ENCODE measurements around the gene MAZ. TPM values are rescaled to one million over a fixed set of nuclear protein-coding genes. Genes with fewer than 3 reads are reported as not detected.
A peak's percentile ranks its signal among the peaks of the same experiment; 100 is the strongest.

MAZ gene
- total and polyA plus RNA-seq, 2 of the 13 experiments (the other 11 are each of a cell fraction or from before 2014, with no cell fraction given), result 203 to 277 TPM

DNA sequence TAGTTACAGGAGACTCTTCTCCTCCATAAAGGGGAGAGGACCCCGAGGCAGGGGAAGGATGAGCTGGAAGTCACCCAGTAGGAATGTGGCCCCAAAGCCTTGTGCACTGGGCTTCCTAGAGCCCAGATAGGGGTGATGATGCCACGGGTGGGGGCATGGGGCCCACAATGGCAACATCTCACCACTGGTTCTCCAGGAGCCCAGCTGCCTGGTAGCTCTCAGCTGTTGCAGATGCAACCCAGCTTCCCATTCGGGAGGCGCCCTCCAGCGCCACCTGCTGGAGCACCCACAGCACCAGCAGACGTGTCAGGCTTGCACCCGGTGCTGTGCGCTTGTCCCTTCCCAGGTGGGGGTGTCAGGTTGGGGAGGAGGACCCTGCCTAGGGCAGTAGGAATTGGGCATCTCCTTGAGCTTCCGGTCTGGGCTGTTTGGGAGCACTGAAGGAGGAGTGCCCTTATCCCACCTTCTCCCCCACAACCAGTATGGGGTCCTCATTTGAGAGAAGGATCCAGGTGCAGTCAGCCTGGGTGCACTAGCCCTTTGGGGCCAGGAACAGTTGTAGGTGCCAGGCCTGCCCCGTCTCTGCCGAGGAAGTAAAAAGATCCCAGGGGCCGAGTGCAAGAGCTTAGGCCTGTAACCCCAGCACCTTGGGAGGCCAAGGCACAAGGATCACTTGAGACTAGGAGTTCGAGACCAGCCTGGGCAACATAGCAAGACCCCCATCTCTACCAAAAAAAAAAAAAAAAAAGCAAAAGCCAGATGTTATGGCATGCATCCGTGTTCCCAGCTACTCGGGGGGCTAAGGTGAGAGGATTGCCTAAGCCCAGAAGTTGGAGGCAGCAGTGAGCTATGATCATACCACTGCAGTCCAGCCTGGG lies 42.3 kb downstream of the MAZ start (continued):
- TF ChIP-seq, protein P1, sequence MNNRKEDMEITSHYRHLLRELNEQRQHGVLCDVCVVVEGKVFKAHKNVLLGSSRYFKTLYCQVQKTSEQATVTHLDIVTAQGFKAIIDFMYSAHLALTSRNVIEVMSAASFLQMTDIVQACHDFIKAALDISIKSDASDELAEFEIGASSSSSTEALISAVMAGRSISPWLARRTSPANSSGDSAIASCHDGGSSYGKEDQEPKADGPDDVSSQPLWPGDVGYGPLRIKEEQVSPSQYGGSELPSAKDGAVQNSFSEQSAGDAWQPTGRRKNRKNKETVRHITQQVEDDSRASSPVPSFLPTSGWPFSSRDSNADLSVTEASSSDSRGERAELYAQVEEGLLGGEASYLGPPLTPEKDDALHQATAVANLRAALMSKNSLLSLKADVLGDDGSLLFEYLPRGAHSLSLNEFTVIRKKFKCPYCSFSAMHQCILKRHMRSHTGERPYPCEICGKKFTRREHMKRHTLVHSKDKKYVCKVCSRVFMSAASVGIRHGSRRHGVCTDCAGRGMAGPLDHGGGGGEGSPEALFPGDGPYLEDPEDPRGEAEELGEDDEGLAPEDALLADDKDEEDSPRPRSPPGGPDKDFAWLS (CRISPR knock-in tag; IDR thresholded peaks at IDR 0.05; ENCODE audit: borderline replicate concordance), result no peak
- TF ChIP-seq, protein P2, sequence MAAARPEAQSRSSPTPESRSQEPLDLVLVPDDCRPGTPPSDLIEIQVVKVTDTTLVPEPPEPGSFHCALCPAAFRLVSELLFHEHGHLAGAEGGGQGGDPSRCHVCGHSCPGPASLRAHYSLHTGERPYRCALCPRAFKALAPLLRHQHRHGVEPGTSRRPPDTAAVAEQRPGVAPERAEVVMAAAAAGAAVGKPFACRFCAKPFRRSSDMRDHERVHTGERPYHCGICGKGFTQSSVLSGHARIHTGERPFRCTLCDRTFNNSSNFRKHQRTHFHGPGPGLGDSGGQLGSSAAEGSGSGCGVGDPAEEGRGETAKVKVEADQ (CRISPR knock-in tag; IDR thresholded peaks at IDR 0.05; ENCODE audit: borderline replicate concordance), result no peak
- TF ChIP-seq, protein P3, sequence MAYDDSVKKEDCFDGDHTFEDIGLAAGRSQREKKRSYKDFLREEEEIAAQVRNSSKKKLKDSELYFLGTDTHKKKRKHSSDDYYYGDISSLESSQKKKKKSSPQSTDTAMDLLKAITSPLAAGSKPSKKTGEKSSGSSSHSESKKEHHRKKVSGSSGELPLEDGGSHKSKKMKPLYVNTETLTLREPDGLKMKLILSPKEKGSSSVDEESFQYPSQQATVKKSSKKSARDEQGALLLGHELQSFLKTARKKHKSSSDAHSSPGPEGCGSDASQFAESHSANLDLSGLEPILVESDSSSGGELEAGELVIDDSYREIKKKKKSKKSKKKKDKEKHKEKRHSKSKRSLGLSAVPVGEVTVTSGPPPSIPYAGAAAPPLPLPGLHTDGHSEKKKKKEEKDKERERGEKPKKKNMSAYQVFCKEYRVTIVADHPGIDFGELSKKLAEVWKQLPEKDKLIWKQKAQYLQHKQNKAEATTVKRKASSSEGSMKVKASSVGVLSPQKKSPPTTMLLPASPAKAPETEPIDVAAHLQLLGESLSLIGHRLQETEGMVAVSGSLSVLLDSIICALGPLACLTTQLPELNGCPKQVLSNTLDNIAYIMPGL (CRISPR knock-in tag; IDR thresholded peaks at IDR 0.05; ENCODE audit: borderline replicate concordance in 1 of 2, low read depth in 1 of 2), result peak; percentile 73 to 90; a peak in 3 of 4 replicates
- no peak for TF ChIP-seq ZNF546 (CRISPR knock-in tag; conservative IDR thresholded peaks at IDR 0.05)
- TF ChIP-seq ZNF101 (CRISPR knock-in tag; IDR thresholded peaks at IDR 0.05; ENCODE audit: borderline replicate concordance, low read depth), result no peak
- no peak for TF ChIP-seq ZNF160 (CRISPR knock-in tag; IDR thresholded peaks at IDR 0.05)
- no peak for TF ChIP-seq REL (CRISPR knock-in tag; conservative IDR thresholded peaks at IDR 0.05)
- 0 out of 2 replicates have a peak, but pooled peaks have one; percentile 54 for TF ChIP-seq HDAC1 (CRISPR knock-in tag; IDR thresholded peaks at IDR 0.05)
- TF ChIP-seq, protein P4, sequence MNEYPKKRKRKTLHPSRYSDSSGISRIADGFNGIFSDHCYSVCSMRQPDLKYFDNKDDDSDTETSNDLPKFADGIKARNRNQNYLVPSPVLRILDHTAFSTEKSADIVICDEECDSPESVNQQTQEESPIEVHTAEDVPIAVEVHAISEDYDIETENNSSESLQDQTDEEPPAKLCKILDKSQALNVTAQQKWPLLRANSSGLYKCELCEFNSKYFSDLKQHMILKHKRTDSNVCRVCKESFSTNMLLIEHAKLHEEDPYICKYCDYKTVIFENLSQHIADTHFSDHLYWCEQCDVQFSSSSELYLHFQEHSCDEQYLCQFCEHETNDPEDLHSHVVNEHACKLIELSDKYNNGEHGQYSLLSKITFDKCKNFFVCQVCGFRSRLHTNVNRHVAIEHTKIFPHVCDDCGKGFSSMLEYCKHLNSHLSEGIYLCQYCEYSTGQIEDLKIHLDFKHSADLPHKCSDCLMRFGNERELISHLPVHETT (CRISPR knock-in tag; conservative IDR thresholded peaks at IDR 0.05), result no peak
- TF ChIP-seq TCF12 (IDR thresholded peaks at IDR 0.05), result no peak
- no peak for TF ChIP-seq TCF12 (CRISPR knock-in tag; IDR thresholded peaks at IDR 0.05)
- TF ChIP-seq, protein P5, sequence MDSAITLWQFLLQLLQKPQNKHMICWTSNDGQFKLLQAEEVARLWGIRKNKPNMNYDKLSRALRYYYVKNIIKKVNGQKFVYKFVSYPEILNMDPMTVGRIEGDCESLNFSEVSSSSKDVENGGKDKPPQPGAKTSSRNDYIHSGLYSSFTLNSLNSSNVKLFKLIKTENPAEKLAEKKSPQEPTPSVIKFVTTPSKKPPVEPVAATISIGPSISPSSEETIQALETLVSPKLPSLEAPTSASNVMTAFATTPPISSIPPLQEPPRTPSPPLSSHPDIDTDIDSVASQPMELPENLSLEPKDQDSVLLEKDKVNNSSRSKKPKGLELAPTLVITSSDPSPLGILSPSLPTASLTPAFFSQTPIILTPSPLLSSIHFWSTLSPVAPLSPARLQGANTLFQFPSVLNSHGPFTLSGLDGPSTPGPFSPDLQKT (CRISPR knock-in tag; IDR thresholded peaks at IDR 0.05; ENCODE audit: borderline replicate concordance), result no peak
- peak; percentile 67; the same call in 1 of the 2 replicates for TF ChIP-seq FOXO1 (CRISPR knock-in tag; IDR thresholded peaks at IDR 0.05)

Data from HepG2 (cell line).